GM18517 (cell line): ENCODE results near the gene POLR2J.
"Not testable (repeated sequence)": the region's sequence is repeated elsewhere in the genome, so short reads cannot be mapped to it uniquely, and the experiment has no call there.

ENCODE experiments used
- ATAC-seq: cut with Tn5 transposase; IDR thresholded peaks from one replicate; pipeline ENCODE4 v1.9.1; 2021; ENCODE audit warnings: mild to moderate bottlenecking, moderate library complexity; ENCODE audit not compliant: unreplicated experiment

Gene POLR2J

GRCh38 chr7:102496861-102497260 is 18.1 kb upstream of the POLR2J start:
- ATAC-seq, result not testable (repeated sequence)

DNA sequence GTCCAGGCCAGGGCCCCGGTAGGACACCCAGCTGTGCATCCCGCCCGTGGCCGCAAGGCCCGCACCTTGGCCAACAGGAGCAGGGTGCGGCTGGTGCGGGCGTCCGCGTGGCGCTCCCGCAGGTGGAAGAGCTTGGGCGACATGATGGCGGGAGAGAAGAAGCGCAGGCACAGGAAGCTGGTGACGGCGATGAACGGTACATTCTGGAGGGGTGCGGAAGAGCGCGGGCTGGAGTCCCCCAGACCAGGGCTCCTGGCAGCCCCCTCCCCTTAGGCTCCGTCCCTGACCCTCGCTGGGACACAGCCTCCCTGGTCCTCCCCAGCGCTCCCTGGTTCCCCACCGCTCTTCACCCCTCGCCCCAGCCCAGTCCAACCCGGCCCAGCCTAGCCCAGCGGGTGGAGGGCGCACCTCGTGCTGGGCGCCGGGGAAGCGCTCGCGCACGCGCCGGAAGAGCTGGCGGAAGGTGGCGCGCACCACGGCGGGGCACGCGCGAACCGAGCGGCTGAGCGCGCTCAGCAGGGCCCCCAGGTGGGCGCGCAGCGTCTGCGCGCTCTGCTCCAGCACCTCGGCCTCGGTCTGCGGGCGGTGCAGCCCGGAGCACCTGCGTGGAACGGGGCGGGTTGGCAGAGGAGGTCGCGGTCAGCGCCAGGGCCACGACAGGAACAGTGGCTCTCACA is 15.9 kb upstream of the POLR2J start:
- peak; percentile 54 for ATAC-seq

DNA sequence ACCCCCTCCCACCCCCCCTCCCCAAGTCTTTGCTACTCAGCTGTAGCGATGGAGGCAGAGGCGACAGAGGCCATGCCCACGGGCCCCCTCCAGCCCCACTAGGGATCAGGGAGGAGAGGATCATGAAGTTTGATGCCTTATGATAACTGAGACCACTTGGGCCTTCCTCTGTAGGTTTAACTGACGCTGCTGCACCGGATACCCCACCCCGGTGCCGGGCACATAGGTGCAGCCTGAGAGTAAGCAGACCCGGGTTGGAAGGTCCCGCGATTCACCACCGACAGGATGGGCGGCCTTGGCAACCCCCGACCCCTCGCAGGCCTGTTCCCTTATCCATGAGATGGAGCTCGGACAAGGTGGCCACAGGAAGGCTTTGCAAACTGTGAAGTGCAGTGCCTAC is 15.3 kb upstream of the POLR2J start:
- ATAC-seq, result not testable (repeated sequence)

GRCh38 chr7:102493220-102493935 is 14.7 kb upstream of the POLR2J start:
- not testable (repeated sequence) for ATAC-seq

DNA sequence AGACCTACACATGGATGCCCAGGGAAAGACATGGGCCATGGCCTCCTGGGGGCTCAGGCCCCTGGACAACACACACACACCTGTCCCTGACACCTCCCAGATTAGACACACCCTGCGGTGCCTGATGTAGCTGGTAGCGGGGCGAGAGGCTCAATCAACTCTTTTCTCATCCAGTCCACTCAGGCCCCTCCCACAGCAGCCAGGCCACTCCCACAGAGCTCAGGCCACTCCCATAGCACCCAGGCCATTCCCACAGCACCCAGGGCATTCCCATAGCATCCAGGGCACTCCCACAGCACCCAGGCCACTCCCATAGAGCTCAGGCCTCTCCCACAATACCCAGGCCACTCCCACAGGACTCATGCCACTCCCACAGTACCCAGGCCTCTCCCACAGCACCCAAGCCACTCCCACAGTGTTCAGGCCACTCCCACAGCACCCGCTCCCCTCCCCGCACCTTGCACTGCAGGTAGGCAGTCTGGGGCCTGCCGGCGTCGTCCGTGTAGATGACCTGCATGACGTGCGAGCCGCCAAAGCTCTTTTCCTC is 11.9 kb upstream of the POLR2J start:
- not testable (repeated sequence) for ATAC-seq

DNA sequence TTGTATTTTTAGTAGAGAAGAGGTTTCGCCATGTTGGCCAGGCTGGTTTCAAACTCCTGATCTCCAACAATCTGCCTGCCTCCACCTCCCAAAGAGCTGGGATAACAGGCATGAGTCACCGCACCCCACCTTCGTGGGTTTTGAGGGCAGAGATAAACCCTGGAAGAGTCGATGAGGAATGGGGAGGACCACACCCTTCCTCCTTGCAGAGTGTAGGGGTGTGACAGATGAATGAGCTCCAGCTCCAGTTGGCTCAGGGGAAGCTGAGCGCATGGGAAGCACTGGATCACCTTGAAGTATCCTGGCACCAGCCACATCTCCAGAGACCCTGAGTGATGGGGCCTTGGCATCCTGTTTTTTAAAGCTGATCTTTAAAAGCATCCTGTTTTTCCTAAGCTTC is 5.6 kb upstream of the POLR2J start:
- ATAC-seq, result not testable (repeated sequence)

- not testable (repeated sequence) for ATAC-seq
Observed at GRCh38 chr7:102481962-102482361, 3.2 kb upstream of the POLR2J start.

GRCh38 chr7:102479982-102480637 is 1.4 kb upstream of the POLR2J start:
- ATAC-seq, result not testable (repeated sequence)

DNA sequence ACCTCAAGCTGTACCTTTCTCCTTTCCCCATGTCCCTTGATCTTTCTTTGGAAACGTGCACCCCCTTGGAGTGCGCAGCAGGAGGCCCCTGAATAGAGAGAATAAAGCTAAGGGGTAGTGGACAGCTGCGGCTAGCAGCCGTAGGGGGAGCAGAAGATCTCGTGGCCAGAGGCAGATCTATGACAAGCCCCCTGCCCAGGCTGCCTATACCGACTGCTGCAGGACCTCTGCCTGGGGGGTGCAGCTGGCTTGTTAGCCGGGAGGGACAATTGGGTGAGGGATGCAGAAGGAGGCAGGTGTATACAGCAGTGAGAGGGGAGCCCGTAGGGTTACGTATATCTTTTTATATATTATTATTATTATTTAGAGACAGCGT is 475 bp upstream of the POLR2J start:
- ATAC-seq, result peak; percentile 49

DNA sequence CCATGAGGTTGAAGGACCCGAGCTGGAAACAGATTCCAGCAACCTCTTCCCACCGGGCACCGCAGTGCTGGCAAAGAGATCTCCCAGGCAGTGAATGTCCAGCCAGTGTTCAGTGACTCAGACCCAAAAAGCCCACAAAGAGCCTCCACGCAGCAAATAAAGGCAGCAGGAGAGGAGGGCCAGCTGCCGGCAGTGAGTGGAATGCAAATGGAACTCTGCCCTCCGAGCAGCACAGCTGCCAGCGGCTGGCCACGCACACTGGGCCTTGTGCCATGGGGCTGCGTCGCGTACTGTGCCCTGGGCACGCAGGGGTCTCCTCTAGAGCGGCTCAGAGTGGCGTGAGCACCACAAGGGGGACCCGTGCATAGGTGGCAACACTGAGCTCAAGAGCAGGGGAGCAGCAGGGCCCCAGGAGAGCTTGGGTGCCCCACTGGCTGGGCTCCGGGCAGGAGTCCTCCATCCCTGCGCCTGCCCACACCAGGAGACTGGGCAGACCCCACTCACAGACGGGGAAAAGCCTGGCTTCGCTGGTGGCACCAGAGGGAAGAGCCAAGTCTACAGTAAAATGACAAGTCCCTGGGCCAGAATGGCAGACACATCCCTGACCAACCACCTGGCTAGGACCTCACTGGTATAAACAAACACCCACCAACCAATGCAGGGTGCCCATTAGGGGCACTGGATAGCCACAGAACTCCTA is 3.8 kb downstream of the POLR2J start:
- not testable (repeated sequence) for ATAC-seq

- not testable (repeated sequence) for ATAC-seq
Observed at GRCh38 chr7:102474116-102474515, 4.6 kb downstream of the POLR2J start.

DNA sequence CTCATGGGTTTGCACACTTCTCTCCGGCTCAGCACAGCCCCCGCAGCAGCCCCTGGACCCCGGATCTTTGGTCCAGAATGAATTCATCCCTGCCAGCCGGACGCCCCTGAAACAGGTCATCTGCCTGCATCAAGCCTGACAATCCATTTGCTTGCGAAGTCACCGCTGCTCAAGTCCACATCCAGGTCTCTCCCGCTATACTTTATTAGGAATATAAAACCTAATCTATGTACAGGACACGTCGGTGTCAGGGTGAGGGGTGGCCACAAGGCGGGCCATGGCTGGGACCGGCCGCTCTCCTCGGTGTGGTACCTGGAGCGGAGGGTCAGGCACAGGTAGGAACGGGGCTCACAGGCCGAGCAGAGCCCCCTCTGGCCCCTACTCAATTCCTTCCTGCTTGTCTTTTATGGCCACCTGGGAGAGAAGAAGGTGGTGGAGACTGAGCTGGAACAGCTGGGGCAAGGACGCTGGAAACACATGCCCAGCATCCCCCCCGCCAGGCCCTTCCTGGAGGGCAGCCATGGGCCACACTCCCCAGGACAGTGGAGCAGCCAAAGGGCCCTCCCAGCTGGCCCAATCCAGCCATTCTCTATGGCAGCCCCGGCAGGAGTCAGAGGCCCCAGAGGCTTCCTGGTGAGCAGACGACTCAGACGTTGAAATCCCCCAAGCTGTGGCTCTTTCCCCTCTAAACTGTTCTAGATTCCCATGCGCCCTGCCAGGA is 5.3 kb downstream of the POLR2J start:
- no peak for ATAC-seq

GRCh38 chr7:102472126-102473041 is 6.3 kb downstream of the POLR2J start:
- no peak for ATAC-seq

DNA sequence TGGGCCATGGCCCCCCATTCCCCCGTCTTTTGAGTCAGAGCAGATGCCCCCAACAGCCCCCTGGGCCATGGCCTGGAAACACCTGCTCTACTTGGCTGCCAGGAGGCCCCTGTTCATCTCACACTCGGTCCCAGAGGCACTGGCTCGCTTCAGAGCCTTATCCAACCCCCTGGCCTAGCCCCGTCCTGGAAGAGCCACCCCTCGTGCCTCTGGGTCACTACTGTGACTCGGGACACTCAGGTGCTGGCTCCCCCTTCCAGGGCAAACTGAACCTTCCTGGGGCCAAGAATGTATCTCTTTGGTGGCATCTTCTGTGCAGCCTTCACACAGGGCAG is 7.0 kb downstream of the POLR2J start:
- ATAC-seq, result no peak

- no peak for ATAC-seq
Observed at GRCh38 chr7:102469972-102470825, 8.5 kb downstream of the POLR2J start.

DNA sequence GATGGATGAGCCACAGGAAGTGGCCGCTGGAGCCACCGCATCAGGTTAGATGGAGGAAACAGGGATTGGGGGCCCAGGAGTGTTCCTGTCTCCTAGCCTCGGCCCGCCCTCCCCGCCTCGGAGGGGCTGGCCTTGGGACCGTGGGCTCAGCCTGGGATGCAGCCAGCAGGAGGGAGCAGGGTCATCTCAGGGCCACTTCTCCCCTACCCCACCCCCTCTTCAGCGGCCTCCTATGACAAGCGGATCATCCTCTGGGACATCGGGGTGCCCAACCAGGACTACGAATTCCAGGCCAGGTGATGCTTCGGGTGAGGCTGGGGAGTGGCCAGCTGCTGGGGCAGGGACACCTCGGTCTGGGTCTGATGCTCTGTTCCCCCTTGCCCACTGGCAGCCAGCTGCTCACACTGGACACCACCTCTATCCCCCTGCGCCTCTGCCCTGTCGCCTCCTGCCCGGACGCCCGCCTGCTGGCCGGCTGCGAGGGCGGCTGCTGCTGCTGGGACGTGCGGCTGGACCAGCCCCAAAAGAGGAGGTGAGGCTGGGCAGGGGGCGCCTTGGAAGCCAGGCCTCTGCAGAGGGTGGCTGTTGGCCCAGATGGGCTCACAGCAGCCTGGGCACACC is 9.3 kb downstream of the POLR2J start:
- ATAC-seq, result no peak

DNA sequence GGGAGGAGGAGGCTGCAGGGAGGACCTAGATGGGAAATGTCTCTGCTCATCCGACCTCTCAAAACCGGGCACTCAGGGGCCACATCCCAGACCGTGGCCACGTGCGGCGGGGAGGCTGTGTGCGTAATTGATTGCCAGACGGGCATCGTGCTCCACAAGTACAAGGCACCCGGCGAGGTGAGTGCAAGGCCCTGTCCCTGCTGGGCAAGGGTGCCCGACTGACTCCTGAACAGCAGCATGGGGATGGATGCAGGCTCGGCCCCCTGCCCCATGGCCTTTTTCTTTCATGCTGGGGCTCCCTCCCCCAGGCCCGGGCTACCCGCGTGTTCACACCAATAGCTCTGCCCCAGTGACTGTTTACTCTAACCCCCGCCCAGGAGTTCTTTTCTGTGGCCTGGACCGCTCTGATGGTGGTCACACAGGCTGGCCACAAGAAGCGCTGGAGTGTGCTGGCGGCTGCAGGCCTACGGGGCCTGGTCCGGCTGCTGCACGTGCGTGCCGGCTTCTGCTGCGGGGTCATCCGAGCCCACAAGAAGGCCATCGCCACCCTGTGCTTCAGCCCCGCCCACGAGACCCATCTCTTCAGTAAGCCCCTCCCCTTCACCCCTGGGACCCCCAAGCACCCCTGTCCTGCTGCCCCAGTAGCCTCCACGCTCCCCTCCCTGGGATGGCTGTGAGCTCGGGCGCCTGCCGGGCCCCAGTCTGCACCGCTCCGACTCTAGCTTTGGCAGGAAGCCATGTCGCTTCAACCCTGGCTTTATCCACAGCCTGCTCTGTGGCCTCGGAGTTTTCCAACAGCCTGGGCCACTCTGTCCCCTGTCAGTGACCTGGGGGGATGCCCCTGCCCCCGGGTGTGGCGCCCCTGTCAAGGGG is 10.0 kb downstream of the POLR2J start:
- ATAC-seq, result no peak
